ENCODE results near the gene GRID2.

Gene GRID2

DNA sequence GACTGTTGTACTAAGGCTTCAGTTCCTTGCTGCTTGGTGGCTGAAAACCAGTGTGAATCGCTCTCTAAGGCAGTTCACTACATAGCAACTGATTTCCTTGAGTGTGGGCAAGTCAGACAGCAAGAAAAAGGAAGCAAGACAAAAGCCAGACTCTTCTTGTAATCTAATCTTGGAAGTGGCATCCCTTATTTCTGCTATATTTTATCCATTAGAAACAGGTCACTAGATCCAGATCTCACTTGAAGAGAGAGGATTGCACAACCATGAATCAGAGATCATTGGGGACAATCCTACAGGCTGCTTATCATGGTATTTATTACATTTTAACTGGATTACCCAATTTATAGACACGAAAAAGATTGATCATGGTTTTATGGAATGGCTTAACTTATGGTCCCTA is 684.5 kb downstream of the GRID2 start:
- DNase-seq: no peak
- TF ChIP-seq CTCF (IDR thresholded peaks at IDR 0.05; ENCODE audit: low read depth, low read length): no peak
- Histone ChIP-seq H3K9me3 (ENCODE audit: severe bottlenecking) (no peaks in the 10 kb centered on the region), H3K27me3 (ENCODE audit: insufficient read depth, low read depth, severe bottlenecking) (no peaks in the 10 kb centered on the region), H3K27ac (no peak overlapping the region), H3K4me3 (ENCODE audit: low read depth, low read length) (no peak overlapping the region), H3K36me3 (no peaks in the 10 kb centered on the region)

GRCh38 chr4:92992758-92993157 is 689.0 kb downstream of the GRID2 start:
- Histone ChIP-seq H3K27ac (no peak overlapping the region), H3K36me3 (no peaks in the 10 kb centered on the region), H3K9me3 (ENCODE audit: severe bottlenecking) (no peaks in the 10 kb centered on the region), H3K27me3 (ENCODE audit: insufficient read depth, low read depth, severe bottlenecking) (no peaks in the 10 kb centered on the region), H3K4me3 (ENCODE audit: low read depth, low read length) (no peak overlapping the region)
- DNase-seq: no peak
- no peak for TF ChIP-seq CTCF (IDR thresholded peaks at IDR 0.05; ENCODE audit: low read depth, low read length)

DNA sequence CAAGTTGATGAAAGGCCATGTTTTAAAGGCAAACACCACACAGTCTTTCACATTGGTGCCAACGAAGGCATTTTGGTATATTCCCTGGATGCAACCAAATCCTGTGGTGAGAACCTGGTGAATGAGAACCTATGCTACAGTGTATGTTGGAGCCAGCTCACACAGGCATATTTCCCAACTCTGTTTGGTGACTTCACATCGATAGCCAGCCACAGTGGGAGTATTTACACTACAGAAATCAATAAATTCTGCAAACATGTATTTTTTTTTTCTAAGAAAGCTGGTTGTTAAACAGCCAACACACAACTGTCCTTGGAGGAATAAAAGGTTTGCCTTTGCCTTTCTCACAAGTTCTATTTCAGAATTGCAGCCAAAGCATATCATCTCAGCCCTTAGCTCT is 691.0 kb downstream of the GRID2 start:
- Histone ChIP-seq H3K27me3 (ENCODE audit: insufficient read depth, low read depth, severe bottlenecking) (no peaks in the 10 kb centered on the region), H3K36me3 (no peaks in the 10 kb centered on the region), H3K27ac (no peak overlapping the region), H3K4me3 (ENCODE audit: low read depth, low read length) (no peak overlapping the region), H3K9me3 (ENCODE audit: severe bottlenecking) (no peaks in the 10 kb centered on the region)
- DNase-seq: no peak
- no peak for TF ChIP-seq CTCF (IDR thresholded peaks at IDR 0.05; ENCODE audit: low read depth, low read length)

DNA sequence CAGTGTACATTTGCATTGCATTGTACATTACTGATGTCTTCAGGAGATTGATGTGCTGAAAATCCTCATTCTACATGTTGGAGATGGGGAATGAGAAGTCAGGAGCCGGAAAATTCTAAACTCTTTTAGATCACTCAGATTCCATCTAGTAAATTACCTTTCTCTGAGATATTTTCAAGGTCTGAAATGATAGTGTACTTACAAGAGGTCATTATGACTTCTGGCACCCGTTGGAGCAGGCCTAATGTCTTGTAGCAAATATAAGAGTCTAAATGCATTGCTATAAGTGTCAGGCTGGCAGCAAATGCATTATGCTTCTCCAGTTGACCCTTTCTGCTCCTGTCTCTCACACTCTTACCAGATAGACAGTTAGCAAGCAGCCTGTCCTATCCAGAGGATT is 692.8 kb downstream of the GRID2 start:
- H3K27me3 ChIP-seq (ENCODE audit: insufficient read depth, low read depth, severe bottlenecking): no peaks in the 10 kb centered on the region
- no peak overlapping the region for H3K27ac ChIP-seq
- no peak for DNase-seq
- no peaks in the 10 kb centered on the region for H3K9me3 ChIP-seq (ENCODE audit: severe bottlenecking)
- H3K4me3 ChIP-seq (ENCODE audit: low read depth, low read length): no peak overlapping the region
- H3K36me3 ChIP-seq: no peaks in the 10 kb centered on the region
- TF ChIP-seq CTCF (IDR thresholded peaks at IDR 0.05; ENCODE audit: low read depth, low read length): no peak

DNA sequence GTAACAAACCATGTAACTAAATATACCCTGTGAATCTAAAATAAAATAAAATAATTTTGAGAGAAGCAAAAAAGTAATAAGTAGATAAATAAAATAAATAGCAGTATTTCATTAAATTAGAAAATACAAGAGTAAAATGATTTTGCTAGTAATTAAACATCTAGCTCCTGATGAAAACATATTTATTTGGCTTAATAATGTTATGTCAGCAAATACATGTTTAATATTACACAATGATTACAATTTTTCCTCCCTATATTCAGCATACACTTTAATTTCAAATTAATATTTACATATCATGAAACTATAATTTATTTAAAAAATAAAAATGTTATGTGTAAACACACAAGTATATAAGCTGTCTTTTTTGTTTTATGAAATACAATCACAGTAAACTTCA is 697.1 kb downstream of the GRID2 start:
- H3K9me3 ChIP-seq (ENCODE audit: severe bottlenecking): no peaks in the 10 kb centered on the region
- H3K36me3 ChIP-seq: no peaks in the 10 kb centered on the region
- TF ChIP-seq CTCF (IDR thresholded peaks at IDR 0.05; ENCODE audit: low read depth, low read length): no peak
- H3K27me3 ChIP-seq (ENCODE audit: insufficient read depth, low read depth, severe bottlenecking): no peaks in the 10 kb centered on the region
- H3K4me3 ChIP-seq (ENCODE audit: low read depth, low read length): no peak overlapping the region
- DNase-seq: no peak
- H3K27ac ChIP-seq: no peak overlapping the region

- no peak for DNase-seq
- TF ChIP-seq CTCF (IDR thresholded peaks at IDR 0.05; ENCODE audit: low read depth, low read length): no peak
- Histone ChIP-seq H3K4me3 (ENCODE audit: low read depth, low read length) (no peak overlapping the region), H3K36me3 (no peaks in the 10 kb centered on the region), H3K27me3 (ENCODE audit: insufficient read depth, low read depth, severe bottlenecking) (no peaks in the 10 kb centered on the region), H3K27ac (no peak overlapping the region), H3K9me3 (ENCODE audit: severe bottlenecking) (no peaks in the 10 kb centered on the region)
Observed at GRCh38 chr4:93002240-93002639, 698.5 kb downstream of the GRID2 start.

Measured in WERI-Rb-1 (cell line).